Subcutaneous abdominal adipose tissue (tissue), 5 donors: ENCODE results near the gene THAP10.

ENCODE experiments used
- H3K27ac ChIP-seq: one replicate; pipeline ENCODE4 v1.7.0; 2013; ENCODE audit warnings: low read depth, mild to moderate bottlenecking, inconsistent platforms, low read length, moderate library complexity
- H3K27me3 ChIP-seq, 5 donors: one replicate each; pipeline ENCODE4 v1.7.0; 2013; ENCODE audit warnings: low read length in 5 of 5, inconsistent platforms in 1 of 5; ENCODE audit not compliant: control insufficient read depth in 5 of 5, insufficient read depth in 4 of 5
- H3K36me3 ChIP-seq, 5 donors: one replicate each; pipeline ENCODE4 v1.7.0; 2013; ENCODE audit warnings: low read length in 5 of 5; ENCODE audit not compliant: control insufficient read depth in 5 of 5, insufficient read depth in 5 of 5
- H3K4me1 ChIP-seq, 5 donors: one replicate each; pipeline ENCODE4 v1.7.0; 2013; ENCODE audit warnings: low read length in 5 of 5, mild to moderate bottlenecking in 3 of 5, moderate library complexity in 1 of 5; ENCODE audit not compliant: control insufficient read depth in 5 of 5, insufficient read depth in 5 of 5
- H3K4me3 ChIP-seq, 5 donors: one replicate each; pipeline ENCODE4 v1.7.0; 2013; ENCODE audit warnings: low read length in 5 of 5, low read depth in 1 of 5
- H3K9ac ChIP-seq, 5 donors: one replicate each; pipeline ENCODE4 v1.7.0; 2013; ENCODE audit warnings: low read length in 5 of 5, mild to moderate bottlenecking in 4 of 5, moderate library complexity in 3 of 5
- H3K9me3 ChIP-seq, 5 donors: one replicate each; pipeline ENCODE4 v1.7.0; 2013; ENCODE audit warnings: low read length in 5 of 5; ENCODE audit not compliant: control insufficient read depth in 5 of 5
- donor health status: healthy.
- donor health status: healthy.
- donor health status: healthy.
- donor health status: healthy.
- donor health status: healthy.

THAP10 gene

GRCh38 chr15:70855764-70856163 is 36.5 kb downstream of the THAP10 start:
- Histone ChIP-seq H3K27ac (peak overlapping the region; percentile 94), H3K9me3 (no peaks in the 10 kb centered on the region), H3K36me3 (peaks cover 0 to 7% (median 7%) of the 10 kb centered on the region in 5 donors), H3K9ac (peak overlapping the region in 2 of 5 donors; percentile 27 to 35), H3K4me1 (peaks cover 11 to 63% (median 49%) of the 10 kb centered on the region in 5 donors), H3K4me3 (no peak overlapping the region), H3K27me3 (peaks cover 0 to 2% (median 0%) of the 10 kb centered on the region in 5 donors)

DNA sequence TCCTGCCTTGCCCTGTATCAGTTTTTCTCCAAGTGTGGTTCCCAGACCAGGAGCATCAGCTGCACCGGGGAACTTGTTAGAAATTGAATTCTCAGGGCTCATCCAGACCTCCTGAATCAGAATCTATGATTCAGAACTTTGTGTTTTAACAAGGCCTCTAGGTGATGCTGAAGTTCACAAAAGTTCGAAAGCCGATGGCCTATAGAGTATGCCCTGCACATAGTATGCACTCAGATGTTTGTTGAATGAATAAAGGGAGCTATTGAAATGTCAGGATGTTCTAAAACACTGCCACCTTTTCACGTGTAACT is 37.6 kb downstream of the THAP10 start:
- Histone ChIP-seq H3K27me3 (peaks cover 0 to 2% (median 0%) of the 10 kb centered on the region in 5 donors), H3K36me3 (peaks cover 0 to 10% (median 7%) of the 10 kb centered on the region in 5 donors), H3K4me3 (peak overlapping the region in 4 of 5 donors; percentile 50 to 87 (median 75)), H3K9me3 (no peaks in the 10 kb centered on the region), H3K4me1 (peaks cover 11 to 72% (median 51%) of the 10 kb centered on the region in 5 donors), H3K27ac (peak overlapping the region; percentile 94), H3K9ac (peak overlapping the region in 4 of 5 donors; percentile 73 to 80 (median 76))

DNA sequence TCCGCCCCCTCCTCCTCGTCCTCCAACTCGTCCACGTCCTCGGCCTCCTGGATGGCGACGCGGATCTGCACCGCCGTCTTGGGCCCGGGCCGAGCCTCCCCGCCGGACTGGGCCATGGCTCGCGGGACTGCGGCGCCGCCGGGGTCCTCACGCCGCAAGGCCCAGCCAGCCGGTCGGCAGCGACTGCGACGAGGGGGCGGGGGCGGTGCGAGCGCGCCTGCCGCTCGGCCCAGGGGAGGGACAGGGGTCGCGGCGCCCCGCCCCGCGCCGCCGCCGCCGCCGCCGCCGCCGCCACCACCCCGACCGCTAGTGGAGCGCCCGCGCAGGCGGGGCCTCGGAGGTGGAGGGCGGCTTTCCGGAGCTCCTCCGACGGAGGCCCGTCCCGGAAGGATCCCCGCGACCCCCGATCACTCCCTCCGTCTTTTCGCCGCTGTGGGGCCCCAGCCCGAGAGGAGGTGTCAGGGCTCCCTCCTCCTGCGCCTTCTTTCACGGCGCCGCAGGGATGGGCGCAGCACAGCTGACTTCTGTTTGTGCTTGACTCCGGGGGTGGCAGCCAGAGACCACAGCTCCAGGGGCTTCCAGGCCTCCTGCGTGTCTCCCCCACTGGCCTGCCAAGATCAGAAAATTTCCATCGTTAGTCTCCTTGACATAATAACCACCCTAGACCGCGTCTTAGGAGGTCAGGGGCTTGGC is 38.1 kb downstream of the THAP10 start, which contains the start of gene LARP6:
Gene LARP6, minus strand, starts transcription at position 185 of the 693 bp plus-strand sequence. Its CDS starts 69 bp downstream, at position 116.
- Histone ChIP-seq H3K9ac (peak within 1 kb of the TSS; percentile 40 to 94 (median 84)), H3K9me3 (no peaks in the 10 kb centered on the region), H3K27ac (peak within 1 kb of the TSS; percentile 94), H3K27me3 (peaks cover 0 to 2% (median 0%) of the 10 kb centered on the region in 5 donors), H3K4me3 (peak within 1 kb of the TSS; percentile 84 to 99 (median 89)), H3K36me3 (peaks cover 0 to 10% (median 7%) of the 10 kb centered on the region in 5 donors), H3K4me1 (peaks cover 11 to 72% (median 55%) of the 10 kb centered on the region in 5 donors)

DNA sequence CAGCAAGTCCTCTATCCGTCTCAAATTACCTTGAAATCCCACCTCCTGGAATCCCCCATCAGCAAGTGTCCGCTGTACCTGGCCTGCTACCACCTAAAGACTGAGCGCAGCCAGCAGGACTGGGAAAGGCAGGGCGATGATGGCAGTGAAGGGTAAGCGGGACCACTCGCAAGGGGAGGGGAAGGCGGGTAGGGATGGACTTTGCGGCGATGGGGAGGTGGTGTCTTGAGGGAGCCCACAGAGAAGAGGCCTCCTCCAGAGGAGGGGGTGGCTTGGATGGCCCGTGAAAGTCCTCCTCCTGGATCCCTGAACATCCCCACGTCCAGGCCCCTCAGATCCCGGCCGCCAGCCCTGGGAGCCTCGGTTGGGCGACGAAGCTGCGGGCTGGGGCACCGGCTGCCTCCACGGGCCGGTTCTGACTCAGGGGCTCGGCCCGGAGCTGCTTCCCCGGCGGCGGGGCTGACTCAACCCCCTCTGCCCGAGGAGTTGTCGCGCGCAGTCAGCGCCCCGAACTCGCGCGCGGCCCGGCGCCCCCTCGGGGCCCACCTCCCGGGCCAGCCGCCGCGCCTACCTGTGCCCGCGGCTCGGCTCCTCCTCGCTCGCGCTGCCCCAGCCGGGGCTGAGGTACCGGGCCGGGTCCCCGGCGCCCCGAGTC is 38.8 kb downstream of the THAP10 start:
- Histone ChIP-seq H3K4me3 (peak overlapping the region; percentile 84 to 99 (median 89)), H3K9me3 (no peaks in the 10 kb centered on the region), H3K36me3 (peaks cover 0 to 10% (median 7%) of the 10 kb centered on the region in 5 donors), H3K27me3 (peaks cover 0 to 2% (median 0%) of the 10 kb centered on the region in 5 donors), H3K4me1 (peaks cover 11 to 67% (median 55%) of the 10 kb centered on the region in 5 donors), H3K27ac (peak overlapping the region; percentile 94), H3K9ac (peak overlapping the region; percentile 40 to 94 (median 84))

- peak overlapping the region; percentile 84 to 99 (median 89) for H3K4me3 ChIP-seq
- H3K36me3 ChIP-seq = peaks cover 0 to 10% (median 7%) of the 10 kb centered on the region in 5 donors
- peak overlapping the region; percentile 94 for H3K27ac ChIP-seq
- H3K9me3 ChIP-seq = no peaks in the 10 kb centered on the region
- H3K27me3 ChIP-seq = peaks cover 0 to 2% (median 0%) of the 10 kb centered on the region in 5 donors
- H3K4me1 ChIP-seq = peaks cover 11 to 64% (median 52%) of the 10 kb centered on the region in 5 donors
- H3K9ac ChIP-seq = peak overlapping the region; percentile 41 to 94 (median 84)
Measured at GRCh38 chr15:70852501-70853317, 39.5 kb downstream of the THAP10 start.

DNA sequence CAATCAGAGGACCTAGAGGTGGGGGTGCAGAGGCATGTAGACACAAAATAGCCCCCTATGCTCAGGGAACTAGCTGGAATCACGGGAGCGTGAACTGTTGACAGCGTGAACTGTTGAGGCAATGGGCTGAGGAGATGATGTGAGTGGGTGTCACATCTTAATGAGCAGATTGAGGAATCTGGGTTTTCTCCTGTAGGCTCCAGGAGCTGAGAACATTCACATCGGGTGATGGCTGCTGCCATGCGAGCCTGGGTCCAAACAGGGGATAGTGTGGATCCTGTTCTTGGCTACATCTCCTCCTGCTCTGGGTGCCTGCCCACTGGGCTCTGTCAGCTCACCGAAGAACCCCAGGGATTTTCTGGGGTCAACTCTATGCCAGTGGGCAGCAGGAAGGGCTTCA is 40.3 kb downstream of the THAP10 start:
- peak overlapping the region in 3 of 5 donors; percentile 87 to 99 (median 98) for H3K4me3 ChIP-seq
- H3K9me3 ChIP-seq = no peaks in the 10 kb centered on the region
- peaks cover 11 to 56% (median 44%) of the 10 kb centered on the region in 5 donors for H3K4me1 ChIP-seq
- H3K27me3 ChIP-seq = peaks cover 0 to 2% (median 0%) of the 10 kb centered on the region in 5 donors
- peak overlapping the region in 4 of 5 donors; percentile 14 to 94 (median 65) for H3K9ac ChIP-seq
- H3K36me3 ChIP-seq = peaks cover 0 to 10% (median 7%) of the 10 kb centered on the region in 5 donors
- peak overlapping the region; percentile 94 for H3K27ac ChIP-seq

DNA sequence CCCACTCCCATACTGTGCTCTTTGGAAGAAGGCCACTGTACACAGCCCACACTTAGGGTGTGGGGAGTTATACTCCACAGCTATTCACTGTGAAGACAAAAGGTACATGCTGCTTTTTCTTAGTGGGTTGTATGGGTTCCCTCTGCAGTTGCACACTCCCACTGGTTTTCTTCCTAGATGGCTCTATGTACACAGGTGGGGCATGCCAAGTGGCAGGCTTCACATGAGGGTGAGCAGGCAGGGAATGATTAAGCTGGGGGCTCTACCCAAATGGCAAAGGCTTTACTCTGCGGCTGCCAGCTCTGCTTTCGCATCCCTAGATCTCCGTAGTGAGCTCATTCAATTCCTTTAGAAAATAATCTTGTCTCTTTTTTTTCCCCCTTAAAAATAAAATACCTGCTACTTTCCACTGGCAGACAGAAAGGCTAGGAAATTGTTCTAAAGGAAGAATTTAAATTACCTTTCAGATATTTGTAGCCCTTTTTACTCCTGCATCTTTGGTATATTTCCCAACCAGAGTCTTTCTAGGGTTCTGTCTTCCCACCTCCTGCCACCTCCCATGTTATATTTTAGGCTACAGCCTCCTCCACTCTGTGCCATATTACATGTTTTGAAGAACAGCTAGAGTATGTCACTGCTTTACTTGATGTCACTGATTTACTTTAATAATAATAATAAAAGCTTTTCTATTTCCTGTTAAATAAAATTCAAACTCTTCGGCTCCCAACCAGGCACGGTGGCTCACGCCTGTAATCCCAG is 46.5 kb downstream of the THAP10 start:
- H3K27ac ChIP-seq = no peak overlapping the region

GRCh38 chr15:70837476-70837875 is 54.8 kb downstream of the THAP10 start:
- H3K27ac ChIP-seq = no peak overlapping the region
- H3K4me1 ChIP-seq = peaks cover 0 to 28% (median 23%) of the 10 kb centered on the region in 5 donors
- no peak overlapping the region for H3K4me3 ChIP-seq
- H3K27me3 ChIP-seq = no peaks in the 10 kb centered on the region
- no peak overlapping the region for H3K9ac ChIP-seq
- H3K9me3 ChIP-seq = no peaks in the 10 kb centered on the region
- H3K36me3 ChIP-seq = peaks cover 6 to 30% (median 18%) of the 10 kb centered on the region in 5 donors

More for the DNA sequence above, 46.5 kb downstream of the THAP10 start:
- Histone ChIP-seq H3K9me3 (no peaks in the 10 kb centered on the region), H3K27me3 (no peaks in the 10 kb centered on the region), H3K36me3 (peaks cover 0 to 3% (median 0%) of the 10 kb centered on the region in 5 donors), H3K4me3 (no peak overlapping the region), H3K4me1 (peaks cover 0 to 13% (median 2%) of the 10 kb centered on the region in 5 donors), H3K9ac (no peak overlapping the region)

DNA sequence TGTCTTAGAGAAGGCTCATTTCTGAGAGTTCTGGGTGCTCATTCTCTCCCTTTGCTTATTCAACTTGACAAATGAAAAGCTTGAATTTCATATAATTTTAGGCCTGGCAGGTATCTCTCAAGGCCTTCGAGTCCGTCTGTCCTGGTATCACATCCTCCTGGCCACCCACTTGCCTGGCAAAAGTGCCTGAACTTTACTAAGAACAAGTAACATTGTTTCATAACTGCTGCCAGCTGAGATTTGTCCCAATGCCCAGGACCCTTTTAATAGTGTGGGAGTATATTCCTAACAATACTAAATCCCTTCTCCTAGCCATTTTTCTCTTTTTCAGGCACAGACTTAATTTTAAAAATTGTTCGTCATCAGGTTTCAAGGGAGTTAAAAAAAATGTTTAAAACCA is 56.4 kb downstream of the THAP10 start:
- peak overlapping the region; percentile 74 for H3K27ac ChIP-seq
- peak overlapping the region in 2 of 5 donors; percentile 10 to 61 for H3K9ac ChIP-seq
- H3K4me3 ChIP-seq = no peak overlapping the region
- no peaks in the 10 kb centered on the region for H3K9me3 ChIP-seq
- H3K36me3 ChIP-seq = peaks cover 6 to 46% (median 34%) of the 10 kb centered on the region in 5 donors
- H3K4me1 ChIP-seq = peaks cover 0 to 28% (median 23%) of the 10 kb centered on the region in 5 donors
- no peaks in the 10 kb centered on the region for H3K27me3 ChIP-seq
